Ovary (tissue), 9 donors: ENCODE measurements around the gene HERC3. TPM values are rescaled to one million over a fixed set of nuclear protein-coding genes. Genes with fewer than 3 reads are reported as not detected.

ENCODE experiments used
- DNase-seq, 5 donors: peaks; one replicate each; pipeline ENCODE4 v3.0.0-alpha.2; 2019 to 2020
- H3K27ac ChIP-seq, 2 donors: fragments of 200-600 bp; one replicate each; pipeline versions ENCODE4 v1.5.1 to v1.8.0; 2019 to 2022
- H3K27me3 ChIP-seq: fragments of 200-600 bp; one replicate; pipeline ENCODE4 v1.8.0; 2022
- H3K36me3 ChIP-seq: fragments of 200-600 bp; sonication (generic); one replicate; pipeline ENCODE4 v1.5.1; 2019
- H3K4me1 ChIP-seq: one replicate; pipeline ENCODE4 v1.8.1; 2013; ENCODE audit warnings: mild to moderate bottlenecking, moderate library complexity; ENCODE audit not compliant: insufficient read depth
- H3K4me3 ChIP-seq: fragments of 200-600 bp; sonication (generic); one replicate; pipeline ENCODE4 v1.5.1; 2017
- H3K9me3 ChIP-seq, 2 donors: fragments of 200-600 bp in 1 of 2; sonication (generic) in 1 of 2; one replicate each; pipeline versions ENCODE4 v1.5.1 to v1.8.1; 2013 to 2019; ENCODE audit warnings: mild to moderate bottlenecking in 1 of 2, moderate library complexity in 1 of 2
- EP300 ChIP-seq: sonication (generic); formaldehyde crosslinking; IDR thresholded peaks from one replicate; pipeline ENCODE4 v1.6.1; 2017; ENCODE audit warnings: antibody characterized with exemption
- POLR2A ChIP-seq: fragments of 450-650 bp; IDR thresholded peaks from one replicate; pipeline ENCODE4 v1.6.1; 2017; ENCODE audit warnings: antibody characterized with exemption, mild to moderate bottlenecking, moderate library complexity
- WGBS, 3 donors: extraction: QIAGEN DNeasy Blood & Tissue Kit in 1 of 3; methylation state at CpG; one replicate each; pipeline versions ENCODE4 v1.1.5 to v1.1.7; 2013 to 2017; 5-methylcytosine and 5-hydroxymethylcytosine counted together
- intact Hi-C, 4 donors: fragments of 100-400 bp; cut with DNase I; formaldehyde crosslinking; loops; one replicate each; pipeline versions ENCODE4 v1.11.0 to v1.15.1; 2022 to 2023
- polyA plus RNA-seq, 2 donors: library from polyadenylated mRNA; stranded (reverse); fragments of 200-250 nt in 1 of 2; fragments of 350-450 nt in 1 of 2; fragmentation: Illumina TruSeq in 1 of 2; extraction: RNeasy Lipid Tissue Mini Kit (QIAGEN cat#74804) in 1 of 2; gene quantifications; one replicate each; pipeline ENCODE4 v1.2.3, GENCODE V29; 2013 to 2014
- total RNA-seq, 7 donors: library from RNA; depleted of rRNA in 2 of 7; stranded (reverse); fragments of >200 nt in 2 of 7; fragmentation: NEBNext Ultra II Directional in 3 of 7; extraction: Animal tissue kit (Norgen Biotek cat#: 25700) in 3 of 7; gene quantifications; one replicate each; pipeline versions ENCODE4 v1.1.0 to v1.2.4, GENCODE V29; 2016 to 2023
- TF ChIP-seq, protein P1 (sequence below), 3 donors: fragments of 450-650 bp in 2 of 3; fragments of 200-600 bp in 1 of 3; IDR thresholded peaks; one replicate each; pipeline versions ENCODE4 v1.5.1 to v1.8.0; 2016 to 2022; ENCODE audit warnings: antibody characterized with exemption in 3 of 3, mild to moderate bottlenecking in 1 of 3
- donor health status: DM: no; HTN: no; CAD: no; lungs with moderate emphysema.
- donor health status: DM: no; HTN: no; CAD: no.
- donor health status: Bipolar disorder and iron deficiency.
- donor health status: DM: yes; HTN: yes; CAD: no.
- donor health status: DM: no; HTN: no; CAD: no.
- donor health status: DM: yes; HTN: yes; CAD: no.

The HERC3 gene
- total and polyA plus RNA-seq, 9 donors = 10.3 to 30.9 (median 24.2) TPM

DNA sequence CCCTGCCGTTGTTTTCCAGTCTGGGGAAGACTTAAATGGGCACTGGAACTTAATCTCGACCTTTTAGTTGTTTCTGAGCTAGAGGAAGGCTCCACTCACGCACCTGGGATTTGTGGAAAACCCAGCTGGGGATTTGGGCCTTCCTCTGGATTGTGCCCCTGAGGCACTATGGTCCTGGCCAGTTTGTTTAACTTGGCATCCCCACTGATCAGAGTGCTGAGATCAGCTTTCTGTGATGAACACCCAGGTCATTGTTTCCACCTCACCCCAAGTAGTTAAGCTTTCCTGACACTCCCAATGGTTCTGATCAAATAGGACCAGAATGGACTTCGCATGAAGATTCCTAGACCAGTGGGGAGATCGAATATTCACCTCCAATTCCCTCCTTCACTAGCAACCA lies 125.8 kb downstream of the HERC3 start:
- no peaks in the 10 kb centered on the region for H3K36me3 ChIP-seq
- H3K27ac ChIP-seq = no peak overlapping the region
- intact Hi-C loops = no loop called here
- no peak overlapping the region for H3K4me3 ChIP-seq
- 97 to 98% (median 97%) methylated on average over 5 of the region's 5 CpGs for WGBS, 3 donors
- no peaks in the 10 kb centered on the region for H3K27me3 ChIP-seq
- H3K9me3 ChIP-seq = peaks cover 0 to 8% of the 10 kb centered on the region in 2 donors
- TF ChIP-seq EP300 (no peak), POLR2A (no peak)
- TF ChIP-seq, protein P1, sequence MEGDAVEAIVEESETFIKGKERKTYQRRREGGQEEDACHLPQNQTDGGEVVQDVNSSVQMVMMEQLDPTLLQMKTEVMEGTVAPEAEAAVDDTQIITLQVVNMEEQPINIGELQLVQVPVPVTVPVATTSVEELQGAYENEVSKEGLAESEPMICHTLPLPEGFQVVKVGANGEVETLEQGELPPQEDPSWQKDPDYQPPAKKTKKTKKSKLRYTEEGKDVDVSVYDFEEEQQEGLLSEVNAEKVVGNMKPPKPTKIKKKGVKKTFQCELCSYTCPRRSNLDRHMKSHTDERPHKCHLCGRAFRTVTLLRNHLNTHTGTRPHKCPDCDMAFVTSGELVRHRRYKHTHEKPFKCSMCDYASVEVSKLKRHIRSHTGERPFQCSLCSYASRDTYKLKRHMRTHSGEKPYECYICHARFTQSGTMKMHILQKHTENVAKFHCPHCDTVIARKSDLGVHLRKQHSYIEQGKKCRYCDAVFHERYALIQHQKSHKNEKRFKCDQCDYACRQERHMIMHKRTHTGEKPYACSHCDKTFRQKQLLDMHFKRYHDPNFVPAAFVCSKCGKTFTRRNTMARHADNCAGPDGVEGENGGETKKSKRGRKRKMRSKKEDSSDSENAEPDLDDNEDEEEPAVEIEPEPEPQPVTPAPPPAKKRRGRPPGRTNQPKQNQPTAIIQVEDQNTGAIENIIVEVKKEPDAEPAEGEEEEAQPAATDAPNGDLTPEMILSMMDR (IDR thresholded peaks at IDR 0.05) = no peak
- no peak for DNase-seq
- H3K4me1 ChIP-seq = no peaks in the 10 kb centered on the region

DNA sequence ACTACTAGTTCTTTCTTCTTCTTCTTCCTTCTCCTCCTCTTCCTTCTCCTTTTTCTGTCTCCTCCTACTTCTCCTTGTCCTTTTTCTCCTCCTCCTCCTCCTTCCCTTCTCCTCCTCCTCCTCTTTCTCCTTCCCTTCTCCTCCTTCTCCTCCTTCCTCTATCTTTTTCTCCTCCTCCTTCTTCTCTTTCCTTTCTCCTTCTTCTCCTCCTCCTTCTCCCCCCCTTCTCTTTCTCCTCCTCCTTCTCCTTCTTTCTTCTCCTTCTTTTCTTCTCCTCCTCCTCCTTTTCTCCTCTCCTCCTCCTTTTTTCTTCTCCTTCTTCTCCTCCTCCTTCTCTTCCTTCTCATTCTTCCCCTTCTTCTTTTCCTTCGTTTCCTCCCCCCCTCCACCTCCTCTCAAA lies 127.1 kb downstream of the HERC3 start:
- intact Hi-C loops = no loop called here
- Histone ChIP-seq H3K27ac (no peak overlapping the region), H3K4me3 (no peak overlapping the region), H3K27me3 (no peaks in the 10 kb centered on the region), H3K4me1 (no peaks in the 10 kb centered on the region), H3K36me3 (no peaks in the 10 kb centered on the region), H3K9me3 (peaks cover 0 to 8% of the 10 kb centered on the region in 2 donors)
- 96 to 97% (median 97%) methylated on average over 1 of the region's 1 CpG for WGBS, 3 donors
- no peak for DNase-seq
- TF ChIP-seq EP300 = no peak
- TF ChIP-seq, protein P1 (IDR thresholded peaks at IDR 0.05) = no peak
- TF ChIP-seq POLR2A = no peak

DNA sequence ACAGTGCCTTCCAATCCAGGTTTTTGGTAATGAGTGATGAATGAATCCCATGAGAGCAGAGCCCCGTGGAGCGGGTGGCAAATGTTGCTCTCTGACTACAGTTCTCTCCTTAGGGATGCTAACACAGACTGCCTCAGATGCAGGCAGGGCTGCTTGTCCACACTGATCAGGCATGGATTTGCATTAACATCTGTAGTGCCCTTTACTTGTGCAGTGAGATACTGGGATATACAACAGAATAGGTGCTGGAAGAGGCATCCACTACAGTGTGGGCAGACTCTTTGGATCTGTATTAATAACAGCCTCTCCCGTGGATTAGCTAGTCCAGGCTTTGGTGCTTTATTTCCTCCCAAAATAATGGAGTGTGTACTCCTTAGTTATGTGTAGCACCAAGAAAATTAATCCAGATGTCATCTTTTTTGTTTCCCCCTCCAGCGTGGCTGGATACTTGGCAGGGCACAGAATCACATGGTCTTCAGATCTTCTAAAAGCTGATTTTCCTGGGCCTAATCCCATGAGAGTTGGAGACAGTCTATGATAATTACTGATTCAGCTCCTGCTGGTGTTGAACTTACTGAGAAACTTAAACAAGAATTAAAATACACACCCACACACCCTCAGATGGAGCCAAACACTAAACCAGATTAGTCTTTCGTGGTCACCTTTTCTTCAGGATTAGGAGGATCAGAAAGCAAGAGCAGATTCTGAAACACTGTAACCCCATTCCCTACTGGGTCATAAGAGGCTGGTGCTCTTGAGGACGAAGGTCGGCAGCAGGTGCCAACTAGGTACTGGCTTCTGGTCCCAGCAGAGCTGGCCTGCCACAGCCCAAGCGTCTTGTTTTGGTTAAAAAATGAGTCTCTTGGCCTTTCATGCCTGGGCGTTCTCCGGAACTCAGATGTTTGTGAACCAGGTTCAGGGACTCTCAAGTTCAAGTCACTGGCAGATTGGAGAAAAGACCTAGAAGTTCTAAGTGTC lies 128.5 kb downstream of the HERC3 start:
- DNase-seq = no peak
- TF ChIP-seq EP300 (no peak), POLR2A (no peak)
- TF ChIP-seq, protein P1 (IDR thresholded peaks at IDR 0.05) = no peak
- Histone ChIP-seq H3K27ac (no peak overlapping the region), H3K36me3 (no peaks in the 10 kb centered on the region), H3K4me1 (no peaks in the 10 kb centered on the region), H3K4me3 (no peak overlapping the region), H3K9me3 (peaks cover 0 to 8% of the 10 kb centered on the region in 2 donors), H3K27me3 (no peaks in the 10 kb centered on the region)
- 51 to 64% (median 62%) methylated on average over 10 of the region's 10 CpGs for WGBS, 3 donors
- intact Hi-C loops = no loop called here

DNA sequence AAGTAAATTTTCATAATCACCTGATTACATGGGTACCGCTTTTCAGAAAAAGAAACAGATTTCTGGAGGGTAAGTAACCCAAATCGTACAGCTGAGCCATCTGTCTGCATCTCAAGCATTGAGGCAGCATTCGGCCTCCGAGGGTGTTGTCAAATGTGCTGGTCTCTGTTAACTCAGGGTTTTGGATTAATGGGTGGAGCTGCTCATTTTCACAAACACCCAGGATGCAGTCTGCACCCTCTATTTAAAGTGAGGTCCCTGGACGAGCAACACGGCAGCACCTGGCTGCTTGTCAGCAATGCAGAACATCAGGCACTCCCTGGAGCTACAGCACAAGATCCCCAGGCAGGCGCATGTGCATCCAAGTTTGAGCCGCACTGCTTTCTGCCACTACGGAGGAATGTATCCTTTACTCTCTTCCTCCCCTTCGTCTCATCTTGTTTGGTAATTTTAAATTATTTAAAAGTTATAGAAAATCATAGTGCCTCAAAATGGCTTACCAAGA lies 130.0 kb downstream of the HERC3 start:
- TF ChIP-seq, protein P1 (IDR thresholded peaks at IDR 0.05) = no peak
- TF ChIP-seq EP300 (no peak), POLR2A (no peak)
- H3K4me3 ChIP-seq = no peak overlapping the region
- H3K27me3 ChIP-seq = no peaks in the 10 kb centered on the region
- WGBS, 3 donors = 93 to 97% (median 95%) methylated on average over 10 of the region's 10 CpGs
- no peaks in the 10 kb centered on the region for H3K4me1 ChIP-seq
- intact Hi-C loops = no loop called here
- H3K27ac ChIP-seq = no peak overlapping the region
- DNase-seq = no peak
- H3K9me3 ChIP-seq = peaks cover 0 to 8% of the 10 kb centered on the region in 2 donors
- H3K36me3 ChIP-seq = no peaks in the 10 kb centered on the region
